Bronchial smooth muscle cell (primary cell): ENCODE measurements around the gene SRPK1. TPM values are rescaled to one million over a fixed set of nuclear protein-coding genes. Genes with fewer than 3 reads are reported as not detected.

Source experiments
- total RNA-seq: library from RNA; depleted of rRNA; stranded (reverse); fragments of >200 nt; gene quantifications from 2 replicates; pipeline ENCODE4 v1.2.1, GENCODE V29; 2014

The SRPK1 gene
- 28.5 and 28.9 TPM in 2 replicates for total RNA-seq

GRCh38 chr6:35920793-35921732 lies at the start of gene SRPK1:
SRPK1 (minus strand) TSS chr6:35921098; CDS start chr6:35921056, 42 bp downstream.

GRCh38 chr6:35804996-35805736 lies 115.7 kb downstream of the SRPK1 start, which contains the start of gene LHFPL5:
LHFPL5 (plus strand) TSS chr6:35805352; CDS start chr6:35805671, 319 bp downstream.

Other genes starting within 250 kb of the SRPK1 start
- gene FKBP5, start 232.2 kb downstream of the SRPK1 start, total RNA-seq, result 1.7 and 3.0 TPM in 2 replicates
- gene ARMC12, start 184.1 kb downstream of the SRPK1 start, total RNA-seq, result 0.32 and 0.60 TPM in 2 replicates
- not detected in 2 replicates for gene CLPSL2, start 144.5 kb downstream of the SRPK1 start, total RNA-seq
- gene CLPSL1, start 140.1 kb downstream of the SRPK1 start, total RNA-seq, result not detected in 2 replicates
- not detected in 2 replicates for gene CLPS, start 123.8 kb downstream of the SRPK1 start, total RNA-seq
- not detected in 2 replicates for gene LHFPL5, start 115.7 kb downstream of the SRPK1 start, total RNA-seq
- under 0.01 TPM in 1 of 2 replicates, not detected in the other for gene SLC26A8, start 103.5 kb upstream of the SRPK1 start, total RNA-seq
- 31.1 and 36.3 TPM in 2 replicates for gene MAPK14, start 106.7 kb upstream of the SRPK1 start, total RNA-seq
- 5.2 and 10.2 TPM in 2 replicates for gene MAPK13, start 209.4 kb upstream of the SRPK1 start, total RNA-seq